Astrocyte of the cerebellum (primary cell): Measurements from ENCODE around the gene LAMC3.
"Not testable (repeated sequence)": the region's sequence is repeated elsewhere in the genome, so short reads cannot be mapped to it uniquely, and the experiment has no call there.

Experiments used
- DNase-seq: peaks from one replicate; pipeline ENCODE4 v3.0.0-alpha.2; 2011; ENCODE audit warnings: low read depth
- H3K4me3 ChIP-seq: 2 replicates; pipeline ENCODE4 v1.5.1; 2011; ENCODE audit warnings: mild to moderate bottlenecking, low read depth, low read length, moderate library complexity
- in situ Hi-C: cut with HindIII; loops from 2 replicates; pipeline ENCODE4 v1.10.0; 2017; ENCODE audit warnings: low sequenced_read_pairs
- TF ChIP-seq, protein P1 (sequence below): IDR thresholded peaks from 2 replicates; pipeline ENCODE4 v1.5.1; 2012; ENCODE audit warnings: low read length, low read depth, moderate library complexity, mild to moderate bottlenecking; ENCODE audit errors: missing control alignments

Gene LAMC3

GRCh38 chr9:131030239-131031004 lies 21.4 kb downstream of the LAMC3 start:
- in situ Hi-C loops: no loop called here
- no peak for DNase-seq
- TF ChIP-seq, protein P1, sequence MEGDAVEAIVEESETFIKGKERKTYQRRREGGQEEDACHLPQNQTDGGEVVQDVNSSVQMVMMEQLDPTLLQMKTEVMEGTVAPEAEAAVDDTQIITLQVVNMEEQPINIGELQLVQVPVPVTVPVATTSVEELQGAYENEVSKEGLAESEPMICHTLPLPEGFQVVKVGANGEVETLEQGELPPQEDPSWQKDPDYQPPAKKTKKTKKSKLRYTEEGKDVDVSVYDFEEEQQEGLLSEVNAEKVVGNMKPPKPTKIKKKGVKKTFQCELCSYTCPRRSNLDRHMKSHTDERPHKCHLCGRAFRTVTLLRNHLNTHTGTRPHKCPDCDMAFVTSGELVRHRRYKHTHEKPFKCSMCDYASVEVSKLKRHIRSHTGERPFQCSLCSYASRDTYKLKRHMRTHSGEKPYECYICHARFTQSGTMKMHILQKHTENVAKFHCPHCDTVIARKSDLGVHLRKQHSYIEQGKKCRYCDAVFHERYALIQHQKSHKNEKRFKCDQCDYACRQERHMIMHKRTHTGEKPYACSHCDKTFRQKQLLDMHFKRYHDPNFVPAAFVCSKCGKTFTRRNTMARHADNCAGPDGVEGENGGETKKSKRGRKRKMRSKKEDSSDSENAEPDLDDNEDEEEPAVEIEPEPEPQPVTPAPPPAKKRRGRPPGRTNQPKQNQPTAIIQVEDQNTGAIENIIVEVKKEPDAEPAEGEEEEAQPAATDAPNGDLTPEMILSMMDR: no peak
- H3K4me3 ChIP-seq: no peak overlapping the region

GRCh38 chr9:131031005-131031641 lies 22.1 kb downstream of the LAMC3 start:
- no peak for DNase-seq
- in situ Hi-C loops: no loop called here
- no peak overlapping the region for H3K4me3 ChIP-seq
- TF ChIP-seq, protein P1: no peak

GRCh38 chr9:131031642-131032005 lies 22.6 kb downstream of the LAMC3 start:
- in situ Hi-C loops: no loop called here
- TF ChIP-seq, protein P1: no peak
- H3K4me3 ChIP-seq: no peak overlapping the region
- no peak for DNase-seq

DNA sequence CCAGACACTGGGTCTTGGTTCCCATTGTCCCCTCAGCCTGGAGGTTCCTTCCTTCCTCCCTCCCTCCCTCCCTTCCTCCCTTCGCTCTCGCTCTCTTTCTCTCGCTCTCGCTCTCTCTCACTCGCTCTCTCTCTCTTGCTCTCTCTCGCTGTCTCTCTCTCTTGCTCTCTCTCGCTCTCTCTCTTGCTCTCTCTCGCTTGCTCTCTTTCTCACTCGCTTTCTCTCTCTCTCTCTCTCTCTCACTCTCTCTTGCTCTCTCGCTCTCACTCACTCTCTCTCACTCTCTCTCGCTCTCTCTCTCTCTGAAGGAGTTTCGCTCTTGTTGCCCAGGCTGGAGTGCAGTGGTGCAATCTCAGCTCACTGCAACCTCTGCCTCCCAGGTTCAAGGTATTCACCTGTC lies 23.4 kb downstream of the LAMC3 start:
- TF ChIP-seq, protein P1: no peak
- in situ Hi-C loops: no loop called here
- H3K4me3 ChIP-seq: no peak overlapping the region
- no peak for DNase-seq

DNA sequence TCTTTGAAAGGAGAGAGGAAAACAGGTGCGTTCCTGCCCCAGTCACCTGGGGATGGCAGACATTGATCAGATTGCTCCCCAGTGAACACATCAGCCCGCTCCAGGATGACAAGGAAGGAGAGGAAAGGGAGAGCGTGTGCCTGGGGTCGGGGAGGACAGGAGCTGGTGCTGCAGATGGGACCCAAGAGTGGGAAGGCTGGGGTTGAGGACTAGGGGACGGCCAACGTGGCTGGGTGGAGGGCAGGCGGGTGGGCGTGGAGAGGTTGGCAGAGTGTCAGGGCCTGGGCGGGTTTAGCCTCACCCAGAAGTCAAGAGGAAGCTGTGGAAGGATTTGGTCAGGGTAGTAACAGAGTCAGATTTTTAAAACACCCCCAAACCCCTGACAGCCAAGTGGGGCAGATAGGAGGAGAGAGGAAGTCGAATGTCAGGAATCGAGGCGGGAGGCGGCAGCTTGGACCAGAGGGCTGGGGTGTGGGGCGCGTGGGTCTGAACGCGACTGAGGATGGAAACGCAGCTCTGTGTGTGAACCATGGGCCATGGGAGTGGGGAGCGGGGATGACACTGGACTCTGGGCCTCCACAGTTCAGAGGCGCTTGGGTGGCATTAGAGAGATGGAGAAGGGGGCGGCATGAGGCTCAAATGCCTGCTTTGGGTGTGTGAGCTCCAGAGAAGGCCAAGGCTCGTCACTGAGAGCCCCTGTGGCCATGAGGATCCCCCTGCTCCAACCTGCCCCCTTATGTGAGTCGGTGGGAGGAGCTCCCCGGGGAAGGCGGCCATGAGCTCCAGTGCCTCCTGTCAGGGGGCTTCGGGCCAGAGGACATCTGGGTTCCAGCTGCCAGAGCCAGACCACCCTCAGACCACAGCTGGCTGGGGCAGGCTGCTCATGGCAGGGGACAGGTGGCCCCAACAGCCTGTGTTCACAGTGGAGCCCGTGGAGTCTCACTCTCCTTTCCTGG lies 24.6 kb downstream of the LAMC3 start:
- TF ChIP-seq, protein P1: no peak
- no peak for DNase-seq
- H3K4me3 ChIP-seq: no peak overlapping the region
- in situ Hi-C loops: no loop called here

DNA sequence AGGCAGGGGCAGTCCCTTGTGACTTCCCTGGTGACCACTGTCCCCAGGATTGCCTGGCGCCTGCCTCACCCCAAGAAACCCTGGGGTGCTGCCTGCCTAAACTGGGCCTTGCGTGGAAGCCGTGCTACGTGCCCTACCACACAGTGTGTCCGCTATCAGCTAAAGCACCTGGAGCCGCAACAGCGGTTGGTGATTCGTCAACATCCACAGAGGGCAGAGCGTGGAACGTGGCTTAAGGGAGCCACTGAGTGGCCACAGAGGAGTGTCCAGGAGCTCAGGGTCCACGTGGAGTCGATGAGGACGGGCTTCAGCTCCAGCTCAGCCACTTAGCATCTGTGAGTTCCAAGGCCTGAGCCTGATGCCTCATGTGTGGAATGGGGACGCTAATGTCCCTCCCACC lies 25.3 kb downstream of the LAMC3 start:
- H3K4me3 ChIP-seq: no peak overlapping the region
- no peak for DNase-seq
- TF ChIP-seq, protein P1: no peak
- in situ Hi-C loops: no loop called here

- H3K4me3 ChIP-seq, in situ Hi-C loops, DNase-seq: not testable (repeated sequence)
Measured at GRCh38 chr9:131034749-131035148, 25.8 kb downstream of the LAMC3 start.
